Measurements from ENCODE around the gene CNNM1.

- TF ChIP-seq CTCF (IDR thresholded peaks at IDR 0.05) (no peak), POLR2A (IDR thresholded peaks at IDR 0.05) (no peak)
Observed at GRCh38 chr10:99432047-99432446, 102.9 kb downstream of the CNNM1 start.
